GM23338 (cell line): ENCODE results near the gene DNLZ. TPM values are rescaled to one million over a fixed set of nuclear protein-coding genes. Genes with fewer than 3 reads are reported as not detected.

ENCODE experiments used
- ATAC-seq: fragments of 200-7000 bp; cut with Tn5 transposase; 3 replicates; pipeline ENCODE4 v1.9.1; 2020
- DNase-seq: peaks from one replicate; pipeline ENCODE4 v3.0.0-alpha.2; 2015; ENCODE audit warnings: low spot score
- H2AFZ ChIP-seq: fragments of 200-600 bp; sonication (generic); 2 replicates; pipeline ENCODE4 v1.8.0; 2016; ENCODE audit warnings: antibody characterized with exemption, mild to moderate bottlenecking, moderate library complexity
- H3F3A ChIP-seq: fragments of 200-600 bp; sonication (generic); replicated peaks from 2 replicates; pipeline ENCODE4 v1.8.0; 2017; ENCODE audit warnings: antibody characterized with exemption, mixed run types, low read depth
- H3K27ac ChIP-seq: fragments of 200-600 bp; sonication (generic); 2 replicates; pipeline ENCODE4 v1.6.1; 2016; ENCODE audit warnings: low read depth
- H3K27me3 ChIP-seq: fragments of 200-600 bp; sonication (generic); 2 replicates; pipeline ENCODE4 v1.8.0; 2016; ENCODE audit warnings: mild to moderate bottlenecking, mixed run types, moderate library complexity; ENCODE audit not compliant: insufficient read depth
- H3K36me3 ChIP-seq: fragments of 200-600 bp; sonication (generic); 2 replicates; pipeline ENCODE4 v1.8.0; 2016; ENCODE audit warnings: mild to moderate bottlenecking; ENCODE audit not compliant: insufficient read depth
- H3K4me1 ChIP-seq: fragments of 200-600 bp; sonication (generic); 2 replicates; pipeline ENCODE4 v1.8.0; 2016; ENCODE audit warnings: mild to moderate bottlenecking, moderate library complexity; ENCODE audit not compliant: insufficient read depth
- H3K4me2 ChIP-seq: fragments of 200-600 bp; sonication (generic); 2 replicates; pipeline ENCODE4 v1.7.1; 2017; ENCODE audit warnings: mixed run types
- H3K4me3 ChIP-seq: fragments of 200-600 bp; sonication (generic); 2 replicates; pipeline ENCODE4 v1.6.1; 2016; ENCODE audit warnings: mixed run types
- H3K79me2 ChIP-seq: fragments of 200-600 bp; sonication (generic); replicated peaks from 2 replicates; pipeline ENCODE4 v1.8.0; 2017; ENCODE audit warnings: mild to moderate bottlenecking; ENCODE audit not compliant: insufficient read depth
- H3K9me2 ChIP-seq: fragments of 200-600 bp; sonication (generic); 2 replicates; pipeline ENCODE4 v1.8.0; 2017; ENCODE audit not compliant: insufficient read depth
- H4K20me1 ChIP-seq: fragments of 200-600 bp; sonication (generic); replicated peaks from 2 replicates; pipeline ENCODE4 v1.8.0; 2017; ENCODE audit warnings: mild to moderate bottlenecking; ENCODE audit not compliant: insufficient read depth
- H3K27ac Mint-ChIP-seq: 2 replicates; pipeline ENCODE4 v1.8.0; 2020; ENCODE audit warnings: inconsistent platforms, mild to moderate bottlenecking, moderate library complexity, mixed read lengths
- H3K27me3 Mint-ChIP-seq: 3 replicates; pipeline ENCODE4 v1.8.0; 2022; ENCODE audit warnings: low read depth, mild to moderate bottlenecking, moderate library complexity, mixed read lengths, inconsistent platforms; ENCODE audit not compliant: insufficient read depth, poor library complexity
- H3K36me3 Mint-ChIP-seq: 3 replicates; pipeline ENCODE4 v1.8.0; 2021; ENCODE audit warnings: low read depth, mild to moderate bottlenecking, inconsistent platforms, moderate library complexity, mixed read lengths
- H3K4me1 Mint-ChIP-seq: 3 replicates; pipeline ENCODE4 v1.8.0; 2020; ENCODE audit warnings: mild to moderate bottlenecking, inconsistent platforms, mixed read lengths
- H3K4me3 Mint-ChIP-seq: 3 replicates; pipeline ENCODE4 v1.8.0; 2021; ENCODE audit warnings: moderate library complexity, mild to moderate bottlenecking, inconsistent platforms, mixed read lengths
- H3K9me3 Mint-ChIP-seq: 3 replicates; pipeline ENCODE4 v1.8.0; 2020; ENCODE audit warnings: moderate library complexity, mild to moderate bottlenecking, inconsistent platforms, mixed read lengths
- CREB1 ChIP-seq: fragments of 250-450 bp; sonication (Bioruptor Pico); IDR thresholded peaks from 2 replicates; pipeline ENCODE4 v1.5.0; 2020; ENCODE audit warnings: low read depth, mild to moderate bottlenecking, moderate library complexity
- CTCF ChIP-seq, 2 experiments: fragments of 200-600 bp in 1 of 2; sonication (generic) in 1 of 2; conservative IDR thresholded peaks; 2 replicates each; pipeline versions ENCODE4 v1.5.1 to v1.6.1; 2016 to 2017; ENCODE audit warnings: antibody characterized with exemption in 2 of 2, low read depth in 2 of 2, mild to moderate bottlenecking in 2 of 2, moderate library complexity in 1 of 2
- ETS1 ChIP-seq: IDR thresholded peaks from 2 replicates; pipeline ENCODE4 v1.6.1; 2016; ENCODE audit warnings: antibody characterized with exemption
- EZH2 ChIP-seq: fragments of 200-600 bp; sonication (generic); IDR thresholded peaks from one replicate; pipeline ENCODE4 v1.8.0; 2017; ENCODE audit warnings: antibody characterized with exemption, mild to moderate bottlenecking, low read depth; ENCODE audit not compliant: unreplicated experiment
- EZH2phosphoT487 ChIP-seq: fragments of 200-600 bp; sonication (generic); IDR thresholded peaks from one replicate; pipeline ENCODE4 v1.8.1; 2018; ENCODE audit warnings: antibody characterized with exemption; ENCODE audit not compliant: unreplicated experiment
- JUNB ChIP-seq: IDR thresholded peaks from one replicate; pipeline ENCODE4 v1.6.1; 2016; ENCODE audit warnings: antibody characterized with exemption; ENCODE audit not compliant: unreplicated experiment
- NANOG ChIP-seq: IDR thresholded peaks from 2 replicates; pipeline ENCODE4 v1.6.1; 2016; ENCODE audit warnings: antibody characterized with exemption, borderline replicate concordance
- POLR2AphosphoS5 ChIP-seq: IDR thresholded peaks from 2 replicates; pipeline ENCODE4 v1.6.1; 2016; ENCODE audit warnings: antibody characterized with exemption, low read depth
- REST ChIP-seq: IDR thresholded peaks from one replicate; pipeline ENCODE4 v1.6.1; 2018; ENCODE audit warnings: antibody characterized with exemption; ENCODE audit not compliant: unreplicated experiment
- STAT1 ChIP-seq: IDR thresholded peaks from one replicate; pipeline ENCODE4 v1.6.1; 2016; ENCODE audit warnings: antibody characterized with exemption; ENCODE audit not compliant: unreplicated experiment
- ZNF114 ChIP-seq: fragments of 250-450 bp; sonication (Bioruptor Pico); IDR thresholded peaks from 2 replicates; pipeline ENCODE4 v1.5.0; 2020; ENCODE audit warnings: mild to moderate bottlenecking, moderate library complexity
- ZNF331 ChIP-seq: fragments of 250-450 bp; sonication (Bioruptor Pico); IDR thresholded peaks from 2 replicates; pipeline ENCODE4 v1.5.0; 2020; ENCODE audit warnings: low read depth, mild to moderate bottlenecking, moderate library complexity
- ZNF462 ChIP-seq: fragments of 250-450 bp; sonication (Bioruptor Pico); IDR thresholded peaks from 2 replicates; pipeline ENCODE4 v1.5.0; 2020; ENCODE audit warnings: mild to moderate bottlenecking, moderate library complexity
- polyA plus RNA-seq: library from polyadenylated mRNA; unstranded; fragments of >200 nt; fragmentation: Nextera tagmentation; extraction: Ambion mirVana; gene quantifications from 2 replicates; pipeline ENCODE4 v1.2.1, GENCODE V29; 2016
- total RNA-seq: library from RNA; depleted of rRNA; stranded (reverse); fragments of >200 nt; shearing (Covaris generic); gene quantifications from 2 replicates; pipeline ENCODE4 v1.2.3, GENCODE V29; 2014

The DNLZ gene
- total and polyA plus RNA-seq, 2 experiments from 2014 or later = 33.4 to 53.9 TPM

- Mint-ChIP-seq H3K27me3 (peaks cover 17% of the 10 kb centered on the region), H3K4me1 (no peaks in the 10 kb centered on the region; the same call in 2 of the 3 replicates), H3K4me3 (no peak overlapping the region), H3K36me3 (no peaks in the 10 kb centered on the region), H3K9me3 (no peaks in the 10 kb centered on the region; the same call in 1 of the 3 replicates), H3K27ac (no peak overlapping the region)
- Histone ChIP-seq H3K4me2 (no peak overlapping the region), H3K9me2 (no peaks in the 10 kb centered on the region), H3K27me3 (no peaks in the 10 kb centered on the region), H3K36me3 (no peaks in the 10 kb centered on the region), H3K27ac (no peak overlapping the region), H4K20me1 (no peaks in the 10 kb centered on the region), H3K4me3 (no peak overlapping the region), H3F3A (no peaks in the 10 kb centered on the region), H3K4me1 (no peaks in the 10 kb centered on the region; the same call in 1 of the 2 replicates), H3K79me2 (no peaks in the 10 kb centered on the region), H2AFZ (no peak overlapping the region)
- ATAC-seq (no peak), DNase-seq (no peak)
- TF ChIP-seq JUNB = no peak
- no peak for TF ChIP-seq POLR2AphosphoS5
- TF ChIP-seq ETS1 = no peak
- TF ChIP-seq EZH2 = no peak
- TF ChIP-seq EZH2phosphoT487 = no peak
- TF ChIP-seq ZNF114 (CRISPR knock-in tag) = no peak
- TF ChIP-seq CTCF (conservative IDR thresholded peaks at IDR 0.05; ENCODE audit: low read depth in 2 of 2) = no peak
- no peak for TF ChIP-seq NANOG
- no peak for TF ChIP-seq ZNF462 (CRISPR knock-in tag)
- no peak for TF ChIP-seq REST
- no peak for TF ChIP-seq CREB1 (CRISPR knock-in tag)
- no peak for TF ChIP-seq ZNF331 (CRISPR knock-in tag)
- TF ChIP-seq STAT1 = no peak
Measured at GRCh38 chr9:136348691-136349090, 14.9 kb downstream of the DNLZ start.
